Hematopoietic multipotent progenitor cell treated with erythropoietin and hydrocortisone succinate and interleukin-3 and kit ligand, for 6 days (in vitro differentiated cells): ENCODE data around the gene SEMA4C.

ENCODE experiments used
- DNase-seq: peaks from one replicate; pipeline ENCODE4 v3.0.0-alpha.2; 2015

SEMA4C gene

DNA sequence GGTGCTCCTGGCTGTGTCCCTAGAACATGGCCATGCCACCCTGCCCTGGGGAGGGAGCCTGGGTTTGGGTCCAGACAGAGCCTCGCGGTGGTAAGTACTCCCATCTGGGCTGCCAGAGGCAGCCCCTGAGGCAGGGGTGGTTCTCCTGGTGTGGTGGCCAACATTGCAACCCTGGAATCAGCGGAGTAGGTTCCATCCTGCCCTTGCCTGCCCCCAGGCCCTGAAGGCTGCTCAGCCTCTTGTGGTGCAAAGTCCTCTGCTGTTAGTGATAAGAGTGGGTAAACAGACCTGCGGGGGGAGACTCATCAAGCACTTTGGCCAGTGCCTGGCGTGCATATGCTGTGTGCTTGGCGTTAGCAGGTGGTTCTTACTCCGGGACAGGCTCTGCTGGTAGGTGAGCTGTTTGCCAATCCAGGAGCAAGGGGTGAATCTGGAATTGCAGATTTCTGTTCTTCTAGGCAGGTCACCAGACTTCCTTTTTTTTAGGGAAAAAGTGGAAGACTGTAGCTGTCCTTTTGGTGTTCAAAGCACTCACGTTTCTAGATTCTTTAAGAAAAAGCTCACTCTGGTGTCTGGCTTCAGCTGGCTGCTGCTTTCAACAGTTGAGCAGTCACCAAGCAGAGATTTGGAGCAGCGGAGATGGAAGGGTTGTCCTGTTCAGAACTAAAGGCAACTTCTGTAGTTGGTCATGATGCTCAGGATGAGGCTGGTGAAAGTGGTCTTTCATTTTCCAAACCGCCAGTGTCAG, 50.6 kb downstream of the SEMA4C start:
- peak; percentile 94 for DNase-seq

DNA sequence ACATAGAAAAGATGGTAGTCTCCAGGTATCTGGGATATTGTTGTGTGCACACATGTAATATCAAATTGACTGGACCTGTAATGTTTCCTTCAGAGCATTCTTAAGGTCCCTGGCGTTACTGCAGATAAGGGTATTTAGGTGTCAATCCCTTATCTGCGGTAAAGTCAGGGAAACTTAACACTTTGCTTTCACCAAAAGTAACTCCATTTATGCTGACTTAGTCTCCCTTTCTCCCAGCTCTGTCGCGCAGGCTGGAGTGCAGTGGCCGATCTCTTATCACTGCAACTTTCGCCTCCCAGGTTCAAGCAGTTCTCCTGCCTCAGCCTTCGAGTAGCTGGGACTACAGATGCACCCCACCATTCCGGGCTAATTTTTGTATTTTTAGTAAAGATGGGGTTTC, 52.0 kb downstream of the SEMA4C start:
- DNase-seq, result peak; percentile 46

DNA sequence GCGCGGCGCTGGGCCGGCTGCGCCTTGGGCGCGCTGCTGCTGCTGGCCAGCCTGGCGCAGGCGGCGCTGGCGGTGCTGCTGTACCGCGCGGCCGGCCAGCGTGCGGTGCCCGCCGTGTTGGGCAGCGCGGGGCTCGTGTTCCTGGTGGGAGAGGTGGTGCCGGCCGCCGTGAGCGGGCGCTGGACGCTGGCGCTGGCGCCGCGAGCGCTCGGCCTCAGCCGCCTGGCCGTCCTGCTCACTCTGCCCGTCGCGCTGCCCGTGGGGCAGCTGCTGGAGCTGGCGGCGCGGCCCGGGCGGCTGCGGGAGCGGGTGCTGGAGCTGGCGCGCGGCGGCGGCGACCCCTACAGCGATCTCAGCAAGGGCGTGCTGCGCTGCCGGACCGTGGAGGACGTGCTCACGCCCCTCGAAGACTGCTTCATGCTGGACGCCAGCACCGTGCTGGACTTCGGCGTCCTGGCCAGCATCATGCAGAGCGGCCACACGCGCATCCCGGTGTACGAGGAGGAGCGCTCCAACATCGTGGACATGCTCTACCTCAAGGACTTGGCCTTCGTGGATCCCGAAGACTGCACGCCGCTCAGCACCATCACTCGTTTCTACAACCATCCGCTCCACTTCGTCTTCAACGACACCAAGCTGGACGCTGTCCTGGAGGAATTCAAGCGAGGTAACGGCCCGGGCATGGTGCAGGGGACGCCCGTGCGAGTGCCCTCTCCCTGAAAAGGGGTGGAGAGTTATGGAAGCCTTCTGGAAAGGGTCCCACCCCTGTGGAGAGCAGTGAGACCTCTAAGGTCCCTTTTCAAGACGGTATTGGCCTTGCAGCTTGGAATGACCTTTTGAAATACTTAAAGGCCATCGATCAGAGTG, 52.8 kb downstream of the SEMA4C start:
- no peak for DNase-seq

DNA sequence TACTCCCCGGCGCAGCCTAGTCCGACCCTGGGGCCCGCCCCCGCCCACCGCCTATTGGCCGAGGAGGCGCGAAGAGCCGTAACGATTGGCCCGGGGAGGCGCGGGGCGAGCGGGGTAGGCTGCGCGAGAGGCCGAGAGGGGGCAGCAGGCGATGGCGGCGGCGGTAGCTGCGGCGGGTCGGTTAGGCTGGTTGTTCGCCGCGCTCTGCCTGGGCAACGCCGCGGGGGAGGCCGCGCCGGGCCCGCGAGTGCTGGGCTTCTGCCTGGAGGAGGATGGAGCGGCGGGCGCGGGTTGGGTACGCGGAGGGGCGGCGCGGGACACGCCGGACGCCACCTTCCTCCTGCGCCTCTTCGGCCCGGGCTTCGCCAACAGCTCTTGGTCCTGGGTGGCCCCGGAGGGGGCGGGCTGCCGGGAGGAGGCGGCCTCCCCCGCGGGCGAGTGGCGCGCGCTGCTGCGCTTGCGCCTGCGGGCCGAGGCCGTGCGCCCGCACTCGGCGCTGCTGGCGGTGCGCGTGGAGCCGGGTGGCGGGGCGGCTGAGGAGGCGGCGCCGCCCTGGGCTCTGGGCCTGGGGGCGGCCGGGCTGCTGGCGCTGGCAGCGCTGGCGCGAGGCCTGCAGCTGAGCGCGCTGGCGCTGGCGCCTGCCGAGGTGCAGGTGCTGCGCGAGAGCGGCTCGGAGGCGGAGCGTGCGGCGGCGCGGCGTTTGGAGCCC, 53.6 kb downstream of the SEMA4C start, which contains the start of gene CNNM3:
Gene CNNM3 (plus strand): TSS at position 142 of the 709 bp plus-strand sequence. CDS start 10 bp downstream, at position 152.
- DNase-seq, result peak; percentile 95

DNA sequence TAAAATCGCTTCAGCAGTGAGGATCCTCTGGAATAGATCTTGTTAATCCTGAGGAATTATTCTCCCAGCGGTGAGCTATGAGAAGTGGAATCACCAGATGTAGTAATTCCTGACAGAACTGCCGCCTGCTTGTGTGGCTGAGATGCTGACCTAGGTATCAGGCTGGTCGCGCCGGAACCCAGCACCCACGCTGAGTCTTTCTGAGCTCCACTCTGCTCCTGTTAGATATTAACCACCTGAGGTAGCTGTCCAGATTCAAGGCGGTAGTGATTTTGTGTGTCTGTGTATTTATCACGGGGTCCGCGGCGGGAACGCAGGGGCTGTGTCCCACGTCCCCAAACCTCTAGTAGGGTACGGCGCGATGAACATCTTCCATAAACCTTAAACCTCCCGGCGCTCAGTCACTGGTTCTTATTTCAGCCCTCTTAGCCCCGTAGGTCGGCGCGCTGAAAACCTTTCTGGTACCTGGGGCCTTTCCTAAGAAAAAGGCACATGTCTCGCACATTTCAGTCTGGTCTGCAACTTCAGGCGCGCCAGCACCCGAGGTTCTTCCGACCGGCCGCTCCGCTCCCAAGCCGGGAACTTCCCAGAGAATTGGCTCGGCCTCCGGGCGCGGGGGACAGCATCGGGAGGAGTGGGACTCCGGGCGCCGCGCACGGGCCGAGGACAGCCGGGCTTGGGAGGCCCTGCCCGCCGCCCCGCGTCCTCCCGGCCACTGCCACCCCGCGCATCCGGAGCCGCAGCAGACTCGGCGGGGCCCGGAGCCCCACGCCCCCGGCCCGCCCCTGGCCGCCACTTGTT, 54.4 kb downstream of the SEMA4C start:
- peak; percentile 42 for DNase-seq

DNA sequence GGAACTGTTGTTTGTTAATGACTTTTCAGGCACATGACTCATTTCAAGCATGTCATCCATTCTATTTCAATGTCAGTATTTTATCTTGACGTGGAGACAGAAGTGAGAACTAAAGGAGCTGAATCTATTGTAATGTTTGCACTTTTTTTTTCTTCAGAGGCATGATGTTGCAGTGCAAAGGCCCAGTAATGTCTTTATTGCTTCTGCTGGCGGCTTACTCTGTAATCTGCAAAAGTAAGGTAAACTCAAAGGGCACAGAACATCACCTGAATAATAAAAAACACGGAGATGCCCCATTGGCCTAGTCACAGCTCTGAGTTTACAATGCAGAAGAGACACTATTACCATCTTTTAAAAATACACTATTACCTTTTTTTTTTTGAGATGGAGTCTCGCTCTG, 56.2 kb downstream of the SEMA4C start:
- DNase-seq, result no peak

DNA sequence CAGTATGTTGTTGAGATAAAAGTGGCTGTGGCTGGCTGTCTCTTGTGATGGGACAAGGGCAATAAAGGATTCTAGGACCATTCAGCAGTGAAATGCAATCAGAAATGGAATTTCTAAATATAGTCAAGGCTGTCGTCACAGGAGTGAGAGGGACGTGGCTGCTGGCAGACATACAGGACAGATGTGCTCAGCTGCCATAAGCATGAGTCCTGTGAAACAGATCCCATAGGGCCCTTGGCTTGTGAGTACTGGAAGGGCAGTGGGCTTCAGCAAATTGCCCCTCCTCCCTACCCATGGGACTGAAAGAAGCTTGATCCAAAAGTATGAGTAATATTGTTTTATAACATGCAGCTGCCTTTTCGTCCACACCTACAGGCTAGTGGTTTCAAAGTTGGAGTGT, 58.0 kb downstream of the SEMA4C start:
- no peak for DNase-seq

DNA sequence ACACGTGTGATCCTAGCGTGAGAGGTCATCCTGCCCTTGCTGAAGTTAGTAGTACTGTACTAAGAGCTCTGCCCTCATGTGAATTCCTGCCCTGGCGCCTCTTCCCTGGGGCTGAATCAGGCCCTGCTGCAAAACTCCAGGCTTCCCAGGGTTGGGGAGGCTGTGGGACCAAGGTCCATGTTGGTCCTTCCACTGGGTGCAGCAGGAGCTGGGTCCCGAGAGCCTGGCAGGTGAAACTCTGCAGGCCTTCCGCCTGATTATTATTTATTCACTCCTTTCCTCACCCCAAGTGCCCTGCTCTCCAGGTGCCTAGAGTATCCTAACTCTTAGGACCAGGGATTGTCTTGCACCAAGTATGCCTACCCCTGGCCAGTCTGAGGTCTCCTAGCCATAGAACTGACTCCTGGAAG, 59.1 kb downstream of the SEMA4C start:
- no peak for DNase-seq

DNA sequence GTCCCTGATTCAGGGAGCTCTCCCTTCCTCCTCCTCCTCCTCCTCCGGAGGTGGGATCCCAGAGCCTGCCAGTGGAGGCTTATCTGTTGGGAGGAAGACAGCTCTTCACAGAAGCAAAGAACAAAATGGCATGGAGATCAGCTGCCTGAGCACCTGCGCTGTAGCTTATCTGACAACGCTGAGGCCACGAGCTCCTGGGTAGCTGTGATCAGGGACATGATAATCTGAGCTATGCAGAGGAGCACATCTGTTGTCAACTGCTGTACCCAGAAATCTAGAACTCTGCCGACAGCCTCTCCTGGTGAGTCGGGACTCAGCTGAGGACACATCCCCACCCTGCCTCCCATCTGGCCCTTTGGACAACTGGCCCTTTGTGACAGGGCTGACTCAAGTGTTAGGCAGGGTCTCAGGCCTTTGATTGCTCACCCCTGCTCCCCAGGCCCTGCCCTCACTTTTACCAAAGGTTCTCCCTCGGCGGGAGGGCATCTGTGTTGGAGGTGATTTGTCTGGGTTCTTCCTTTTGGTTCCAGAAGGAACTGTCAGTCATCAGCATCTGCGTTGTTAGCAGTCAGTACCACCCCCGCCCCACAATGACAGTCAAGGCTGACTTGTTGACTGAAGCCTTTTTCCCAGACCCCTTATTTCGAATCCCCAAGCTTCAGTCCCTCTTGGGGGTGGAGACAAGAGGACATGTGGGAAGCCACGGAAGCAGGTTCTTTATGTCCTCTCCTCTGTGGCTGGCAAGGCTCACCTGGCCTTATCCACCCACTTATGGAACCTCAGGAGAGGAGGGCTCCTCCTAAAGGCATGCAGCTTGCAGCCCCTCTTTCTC, 59.7 kb downstream of the SEMA4C start:
- DNase-seq, result peak; percentile 49
